ENCODE results near the gene UQCC2.

UQCC2 gene

GRCh38 chr6:33711140-33712129 is at the start of gene UQCC2:
TSS of gene UQCC2 (minus strand) at chr6:33711700. CDS start at chr6:33711686, 14 bp downstream.
- peak; percentile 21 to 72 for DNase-seq

- DNase-seq, result no peak
These were observed 48.6 kb upstream of the UQCC2 start for GRCh38 chr6:33759887-33760629.

GRCh38 chr6:33758815-33759216 is 47.3 kb upstream of the UQCC2 start:
- DNase-seq, result no peak

GRCh38 chr6:33757906-33758305 is 46.4 kb upstream of the UQCC2 start:
- no peak for DNase-seq

- DNase-seq, result no peak
These were observed 45.6 kb upstream of the UQCC2 start for GRCh38 chr6:33757113-33757512.

- DNase-seq, result no peak
These were observed 44.9 kb upstream of the UQCC2 start for GRCh38 chr6:33756211-33756954.

- no peak for DNase-seq
These were observed 43.8 kb upstream of the UQCC2 start for GRCh38 chr6:33755070-33755869.

GRCh38 chr6:33754222-33754621 is 42.7 kb upstream of the UQCC2 start:
- no peak for DNase-seq

- no peak for DNase-seq
These were observed 41.1 kb upstream of the UQCC2 start for GRCh38 chr6:33752646-33753015.

GRCh38 chr6:33751771-33752645 is 40.5 kb upstream of the UQCC2 start:
- no peak for DNase-seq

GRCh38 chr6:33750244-33750991 is 38.9 kb upstream of the UQCC2 start:
- DNase-seq, result no peak

GRCh38 chr6:33749401-33749800 is 37.9 kb upstream of the UQCC2 start:
- no peak for DNase-seq

GRCh38 chr6:33748841-33749240 is 37.3 kb upstream of the UQCC2 start:
- no peak for DNase-seq

GRCh38 chr6:33747823-33748222 is 36.3 kb upstream of the UQCC2 start:
- DNase-seq, result no peak

- DNase-seq, result no peak
These were observed 35.2 kb upstream of the UQCC2 start, which contains the start of gene IP6K3 for GRCh38 chr6:33746651-33747100. TSS of gene IP6K3 (minus strand) at chr6:33746905. CDS start at chr6:33735476, 11,429 bp downstream.

GRCh38 chr6:33746036-33746600 is 34.6 kb upstream of the UQCC2 start:
- no peak for DNase-seq

- no peak for DNase-seq
These were observed 34.0 kb upstream of the UQCC2 start for GRCh38 chr6:33745548-33745947.

GRCh38 chr6:33744895-33745546 is 33.5 kb upstream of the UQCC2 start:
- no peak for DNase-seq

Data from cerebellar nuclear complex (tissue), 1 donor.